ENCODE measurements around the gene ZNF414. TPM values are rescaled to one million over a fixed set of nuclear protein-coding genes. Genes with fewer than 3 reads are reported as not detected.
A peak's percentile ranks its signal among the peaks of the same experiment; 100 is the strongest.

ZNF414 gene
- total and polyA plus RNA-seq, 2 experiments from 2014 or later = 50.7 to 64.2 TPM

- no peak for DNase-seq (ENCODE audit: low read depth in 1 of 2, low spot score in 1 of 2)
- H3K9me3 ChIP-seq (ENCODE audit: low read depth) = no peaks in the 10 kb centered on the region
- TF ChIP-seq CTCF (IDR thresholded peaks at IDR 0.05; ENCODE audit: low read depth, low read length) = no peak
- no peaks in the 10 kb centered on the region for H3K27me3 ChIP-seq
- peaks cover 29% of the 10 kb centered on the region for H3K36me3 ChIP-seq
- peak overlapping the region; percentile 40 for H3K27ac ChIP-seq
- no peaks in the 10 kb centered on the region for H3K4me1 ChIP-seq (ENCODE audit: low read depth)
- no peak overlapping the region for H3K4me3 ChIP-seq
These were observed 32.4 kb downstream of the ZNF414 start for GRCh38 chr19:8481616-8482015.

- TF ChIP-seq CTCF (IDR thresholded peaks at IDR 0.05; ENCODE audit: low read depth, low read length) = no peak
- H3K4me3 ChIP-seq = no peak overlapping the region
- DNase-seq (ENCODE audit: low read depth in 1 of 2, low spot score in 1 of 2) = no peak
- no peaks in the 10 kb centered on the region for H3K27me3 ChIP-seq
- H3K36me3 ChIP-seq = peaks cover 27% of the 10 kb centered on the region
- no peaks in the 10 kb centered on the region for H3K4me1 ChIP-seq (ENCODE audit: low read depth)
- H3K27ac ChIP-seq = peak overlapping the region; percentile 40
- no peaks in the 10 kb centered on the region for H3K9me3 ChIP-seq (ENCODE audit: low read depth)
These were observed 32.8 kb downstream of the ZNF414 start for GRCh38 chr19:8481201-8481600.

GRCh38 chr19:8478598-8478997 is 35.4 kb downstream of the ZNF414 start:
- Histone ChIP-seq H3K27me3 (no peaks in the 10 kb centered on the region), H3K36me3 (peaks cover 35% of the 10 kb centered on the region), H3K9me3 (ENCODE audit: low read depth) (no peaks in the 10 kb centered on the region), H3K4me1 (ENCODE audit: low read depth) (no peaks in the 10 kb centered on the region), H3K27ac (peak overlapping the region; percentile 68), H3K4me3 (no peak overlapping the region)
- no peak for TF ChIP-seq CTCF (IDR thresholded peaks at IDR 0.05; ENCODE audit: low read depth, low read length)
- no peak for DNase-seq (ENCODE audit: low read depth in 1 of 2, low spot score in 1 of 2)

GRCh38 chr19:8477889-8478288 is 36.1 kb downstream of the ZNF414 start:
- Histone ChIP-seq H3K27me3 (no peaks in the 10 kb centered on the region), H3K4me3 (no peak overlapping the region), H3K27ac (no peak overlapping the region), H3K9me3 (ENCODE audit: low read depth) (no peaks in the 10 kb centered on the region), H3K4me1 (ENCODE audit: low read depth) (no peaks in the 10 kb centered on the region), H3K36me3 (peaks cover 34% of the 10 kb centered on the region)
- DNase-seq (ENCODE audit: low read depth in 1 of 2, low spot score in 1 of 2) = no peak
- TF ChIP-seq CTCF (IDR thresholded peaks at IDR 0.05; ENCODE audit: low read depth, low read length) = no peak

GRCh38 chr19:8476524-8476923 is 37.4 kb downstream of the ZNF414 start:
- TF ChIP-seq CTCF (IDR thresholded peaks at IDR 0.05; ENCODE audit: low read depth, low read length) = no peak
- no peak for DNase-seq (ENCODE audit: low read depth in 1 of 2, low spot score in 1 of 2)
- Histone ChIP-seq H3K27ac (no peak overlapping the region), H3K4me3 (no peak overlapping the region), H3K9me3 (ENCODE audit: low read depth) (no peaks in the 10 kb centered on the region), H3K4me1 (ENCODE audit: low read depth) (no peaks in the 10 kb centered on the region), H3K27me3 (no peaks in the 10 kb centered on the region), H3K36me3 (peaks cover 43% of the 10 kb centered on the region)

GRCh38 chr19:8475005-8475404 is 39.0 kb downstream of the ZNF414 start:
- H3K36me3 ChIP-seq = peaks cover 46% of the 10 kb centered on the region
- no peak overlapping the region for H3K4me3 ChIP-seq
- DNase-seq (ENCODE audit: low read depth in 1 of 2, low spot score in 1 of 2) = no peak
- no peak for TF ChIP-seq CTCF (IDR thresholded peaks at IDR 0.05; ENCODE audit: low read depth, low read length)
- H3K9me3 ChIP-seq (ENCODE audit: low read depth) = no peaks in the 10 kb centered on the region
- H3K4me1 ChIP-seq (ENCODE audit: low read depth) = no peaks in the 10 kb centered on the region
- no peaks in the 10 kb centered on the region for H3K27me3 ChIP-seq
- H3K27ac ChIP-seq = peak overlapping the region; percentile 48
